K562 (cell line): ENCODE data around the gene VEGFA. TPM values are rescaled to one million over a fixed set of nuclear protein-coding genes. Genes with fewer than 3 reads are reported as not detected.
A peak's percentile ranks its signal among the peaks of the same experiment; 100 is the strongest.

Source experiments
- BMI1 ChIP-seq: fragments of 150-350 bp; IDR thresholded peaks from 2 replicates; pipeline ENCODE4 v1.6.1; 2014; ENCODE audit warnings: low read length
- CBFA2T3 ChIP-seq: fragments of 450-650 bp; IDR thresholded peaks from 2 replicates; pipeline ENCODE4 v1.6.1; 2017
- ELK1 ChIP-seq: sonication (generic); formaldehyde crosslinking; IDR thresholded peaks from 2 replicates; pipeline ENCODE4 v1.8.1; 2022; ENCODE audit warnings: missing genetic modification reagents
- ETV6 ChIP-seq, 3 experiments: fragments of 150-350 bp in 1 of 3; sonication (generic) in 1 of 3; formaldehyde crosslinking in 1 of 3; IDR thresholded peaks; 2 replicates each; pipeline versions ENCODE4 v1.6.1 to v1.8.0; 2014 to 2022; ENCODE audit warnings: borderline replicate concordance in 2 of 3, low read depth in 2 of 3, antibody characterized with exemption in 1 of 3, low read length in 1 of 3, mild to moderate bottlenecking in 1 of 3, missing genetic modification reagents in 1 of 3
- FOXK2 ChIP-seq, 2 experiments: fragments of 450-650 bp; IDR thresholded peaks in 1 of 2; conservative IDR thresholded peaks in 1 of 2; 2 replicates each; pipeline ENCODE4 v1.6.1; 2016; ENCODE audit warnings: low read depth in 2 of 2, mild to moderate bottlenecking in 1 of 2
- KLF6 ChIP-seq: fragments of 250-450 bp; sonication (Bioruptor Pico); IDR thresholded peaks from 2 replicates; pipeline ENCODE4 v1.4.0; 2020; ENCODE audit warnings: mild to moderate bottlenecking, moderate library complexity, borderline replicate concordance
- MYC ChIP-seq, 2 experiments: fragments of 250-450 bp in 1 of 2; sonication (Bioruptor Pico) in 1 of 2; IDR thresholded peaks; 2 replicates each; pipeline versions ENCODE4 v1.5.1 to v1.6.1; 2012 to 2021; ENCODE audit warnings: low read depth in 2 of 2, borderline replicate concordance in 1 of 2, improper control_type of control experiment in 1 of 2, low read length in 1 of 2, mild to moderate bottlenecking in 1 of 2, moderate library complexity in 1 of 2
- RBM39 ChIP-seq: fragments of 200-400 bp; formaldehyde crosslinking; optimal IDR thresholded peaks from 2 replicates; pipeline ENCODE3; 2018; ENCODE audit warnings: low read depth, low read length
- STAG1 ChIP-seq: sonication (generic); formaldehyde crosslinking; IDR thresholded peaks from 2 replicates; pipeline ENCODE4 v1.5.0; 2020; ENCODE audit warnings: missing genetic modification reagents, borderline replicate concordance
- YBX1 ChIP-seq: fragments of 450-650 bp; IDR thresholded peaks from 2 replicates; pipeline ENCODE4 v1.7.1; 2016; ENCODE audit warnings: mild to moderate bottlenecking
- ZFX ChIP-seq: sonication (generic); formaldehyde crosslinking; IDR thresholded peaks from 2 replicates; pipeline ENCODE4 v1.8.0; 2022; ENCODE audit warnings: mild to moderate bottlenecking, missing genetic modification reagents, moderate library complexity
- ZNF384 ChIP-seq: IDR thresholded peaks from 2 replicates; pipeline ENCODE4 v1.6.1; 2012; ENCODE audit warnings: low read depth, low read length, improper control_type of control experiment
- ZNF764 ChIP-seq: fragments of 250-450 bp; sonication (Bioruptor Pico); IDR thresholded peaks from 2 replicates; pipeline ENCODE4 v1.4.0; 2020; ENCODE audit warnings: low read depth, mild to moderate bottlenecking, moderate library complexity
- ZZZ3 ChIP-seq: fragments of 450-650 bp; IDR thresholded peaks from 2 replicates; pipeline ENCODE4 v1.6.1; 2016; ENCODE audit warnings: antibody characterized with exemption, mild to moderate bottlenecking, moderate library complexity
- polyA plus RNA-seq, 8 experiments: library from polyadenylated mRNA; depleted of rRNA in 4 of 8; stranded (reverse) in 5 of 8; unstranded in 3 of 8; fragments of >200 nt; fragmentation: Nextera tagmentation in 2 of 8; fragmentation: Illumina TruSeq in 1 of 8; extraction: Ambion mirVana in 2 of 8; extraction: Trizol in 1 of 8; gene quantifications; 2 replicates each; pipeline versions ENCODE4 v1.2.1 to v1.2.3, GENCODE V29; 2011 to 2014; ENCODE audit warnings: inconsistent platforms in 1 of 8, missing spikeins in 1 of 8
- total RNA-seq, 7 experiments: library from RNA; depleted of rRNA in 6 of 7; stranded (reverse); fragments of >200 nt in 6 of 7; fragmentation: Illumina TruSeq in 2 of 7; extraction: Trizol in 2 of 7; gene quantifications; 2 replicates each; pipeline versions ENCODE4 v1.2.1 to v1.2.3, GENCODE V29; 2011 to 2021; ENCODE audit warnings: low replicate concordance in 1 of 7
- TF ChIP-seq, protein P1 (sequence below), 3 experiments: fragments of 200-800 bp in 1 of 3; fragments of 250-450 bp in 1 of 3; fragments of 450-650 bp in 1 of 3; sonication (Bioruptor Pico) in 1 of 3; sonication (Bioruptor generic) in 1 of 3; formaldehyde crosslinking in 1 of 3; IDR thresholded peaks; 2 replicates each; pipeline versions ENCODE4 v1.6.1 to v1.8.0; 2016 to 2022; ENCODE audit warnings: mild to moderate bottlenecking in 2 of 3, missing genetic modification characterization in 2 of 3, missing compliant biosample characterization in 1 of 3, moderate library complexity in 1 of 3
- TF ChIP-seq, protein P2 (sequence below): sonication (generic); formaldehyde crosslinking; IDR thresholded peaks from 2 replicates; pipeline ENCODE4 v1.8.1; 2023; ENCODE audit warnings: missing genetic modification reagents, mild to moderate bottlenecking, borderline replicate concordance

Gene VEGFA
- total and polyA plus RNA-seq, 9 of the 15 experiments (the other 6 are each of a cell fraction or from before 2014, with no cell fraction given): 14.0 to 271 (median 124) TPM

GRCh38 chr6:43807228-43808061 is 37.4 kb downstream of the VEGFA start (continued):
- TF ChIP-seq ZFX (CRISPR knock-in tag): no peak
- no peak for TF ChIP-seq ZNF384
- no peak for TF ChIP-seq YBX1
- TF ChIP-seq ZNF764 (CRISPR knock-in tag): no peak
- no peak for TF ChIP-seq ELK1 (CRISPR knock-in tag)
- no peak for TF ChIP-seq STAG1 (CRISPR knock-in tag)
- TF ChIP-seq FOXK2 (conservative IDR thresholded peaks at IDR 0.05 in 1 of 2, IDR thresholded peaks at IDR 0.05 in 1 of 2; ENCODE audit: low read depth in 2 of 2): peak in 1 of 2 experiments; percentile 24; a peak in 1 of 4 replicates
- no peak for TF ChIP-seq RBM39
- TF ChIP-seq KLF6: no peak
- TF ChIP-seq, protein P1, sequence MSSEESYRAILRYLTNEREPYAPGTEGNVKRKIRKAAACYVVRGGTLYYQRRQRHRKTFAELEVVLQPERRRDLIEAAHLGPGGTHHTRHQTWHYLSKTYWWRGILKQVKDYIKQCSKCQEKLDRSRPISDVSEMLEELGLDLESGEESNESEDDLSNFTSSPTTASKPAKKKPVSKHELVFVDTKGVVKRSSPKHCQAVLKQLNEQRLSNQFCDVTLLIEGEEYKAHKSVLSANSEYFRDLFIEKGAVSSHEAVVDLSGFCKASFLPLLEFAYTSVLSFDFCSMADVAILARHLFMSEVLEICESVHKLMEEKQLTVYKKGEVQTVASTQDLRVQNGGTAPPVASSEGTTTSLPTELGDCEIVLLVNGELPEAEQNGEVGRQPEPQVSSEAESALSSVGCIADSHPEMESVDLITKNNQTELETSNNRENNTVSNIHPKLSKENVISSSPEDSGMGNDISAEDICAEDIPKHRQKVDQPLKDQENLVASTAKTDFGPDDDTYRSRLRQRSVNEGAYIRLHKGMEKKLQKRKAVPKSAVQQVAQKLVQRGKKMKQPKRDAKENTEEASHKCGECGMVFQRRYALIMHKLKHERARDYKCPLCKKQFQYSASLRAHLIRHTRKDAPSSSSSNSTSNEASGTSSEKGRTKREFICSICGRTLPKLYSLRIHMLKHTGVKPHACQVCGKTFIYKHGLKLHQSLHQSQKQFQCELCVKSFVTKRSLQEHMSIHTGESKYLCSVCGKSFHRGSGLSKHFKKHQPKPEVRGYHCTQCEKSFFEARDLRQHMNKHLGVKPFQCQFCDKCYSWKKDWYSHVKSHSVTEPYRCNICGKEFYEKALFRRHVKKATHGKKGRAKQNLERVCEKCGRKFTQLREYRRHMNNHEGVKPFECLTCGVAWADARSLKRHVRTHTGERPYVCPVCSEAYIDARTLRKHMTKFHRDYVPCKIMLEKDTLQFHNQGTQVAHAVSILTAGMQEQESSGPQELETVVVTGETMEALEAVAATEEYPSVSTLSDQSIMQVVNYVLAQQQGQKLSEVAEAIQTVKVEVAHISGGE (CRISPR knock-in tag; IDR thresholded peaks at IDR 0.05): peak in 1 of 3 experiments; percentile 38; a peak in 1 of 6 replicates
- no peak for TF ChIP-seq MYC (IDR thresholded peaks at IDR 0.05; ENCODE audit: low read depth, low read length)
- no peak for TF ChIP-seq MYC (CRISPR knock-in tag; IDR thresholded peaks at IDR 0.05; ENCODE audit: borderline replicate concordance, low read depth)
- peak; percentile 84 for TF ChIP-seq CBFA2T3
- no peak for TF ChIP-seq ETV6 (IDR thresholded peaks at IDR 0.05; ENCODE audit: borderline replicate concordance in 1 of 2, low read depth in 2 of 2, low read length in 1 of 2)
- no peak for TF ChIP-seq ETV6 (CRISPR knock-in tag; IDR thresholded peaks at IDR 0.05; ENCODE audit: borderline replicate concordance)
- no peak for TF ChIP-seq BMI1
- TF ChIP-seq, protein P2, sequence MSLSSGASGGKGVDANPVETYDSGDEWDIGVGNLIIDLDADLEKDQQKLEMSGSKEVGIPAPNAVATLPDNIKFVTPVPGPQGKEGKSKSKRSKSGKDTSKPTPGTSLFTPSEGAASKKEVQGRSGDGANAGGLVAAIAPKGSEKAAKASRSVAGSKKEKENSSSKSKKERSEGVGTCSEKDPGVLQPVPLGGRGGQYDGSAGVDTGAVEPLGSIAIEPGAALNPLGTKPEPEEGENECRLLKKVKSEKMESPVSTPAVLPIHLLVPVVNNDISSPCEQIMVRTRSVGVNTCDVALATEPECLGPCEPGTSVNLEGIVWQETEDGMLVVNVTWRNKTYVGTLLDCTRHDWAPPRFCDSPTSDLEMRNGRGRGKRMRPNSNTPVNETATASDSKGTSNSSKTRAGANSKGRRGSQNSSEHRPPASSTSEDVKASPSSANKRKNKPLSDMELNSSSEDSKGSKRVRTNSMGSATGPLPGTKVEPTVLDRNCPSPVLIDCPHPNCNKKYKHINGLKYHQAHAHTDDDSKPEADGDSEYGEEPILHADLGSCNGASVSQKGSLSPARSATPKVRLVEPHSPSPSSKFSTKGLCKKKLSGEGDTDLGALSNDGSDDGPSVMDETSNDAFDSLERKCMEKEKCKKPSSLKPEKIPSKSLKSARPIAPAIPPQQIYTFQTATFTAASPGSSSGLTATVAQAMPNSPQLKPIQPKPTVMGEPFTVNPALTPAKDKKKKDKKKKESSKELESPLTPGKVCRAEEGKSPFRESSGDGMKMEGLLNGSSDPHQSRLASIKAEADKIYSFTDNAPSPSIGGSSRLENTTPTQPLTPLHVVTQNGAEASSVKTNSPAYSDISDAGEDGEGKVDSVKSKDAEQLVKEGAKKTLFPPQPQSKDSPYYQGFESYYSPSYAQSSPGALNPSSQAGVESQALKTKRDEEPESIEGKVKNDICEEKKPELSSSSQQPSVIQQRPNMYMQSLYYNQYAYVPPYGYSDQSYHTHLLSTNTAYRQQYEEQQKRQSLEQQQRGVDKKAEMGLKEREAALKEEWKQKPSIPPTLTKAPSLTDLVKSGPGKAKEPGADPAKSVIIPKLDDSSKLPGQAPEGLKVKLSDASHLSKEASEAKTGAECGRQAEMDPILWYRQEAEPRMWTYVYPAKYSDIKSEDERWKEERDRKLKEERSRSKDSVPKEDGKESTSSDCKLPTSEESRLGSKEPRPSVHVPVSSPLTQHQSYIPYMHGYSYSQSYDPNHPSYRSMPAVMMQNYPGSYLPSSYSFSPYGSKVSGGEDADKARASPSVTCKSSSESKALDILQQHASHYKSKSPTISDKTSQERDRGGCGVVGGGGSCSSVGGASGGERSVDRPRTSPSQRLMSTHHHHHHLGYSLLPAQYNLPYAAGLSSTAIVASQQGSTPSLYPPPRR (CRISPR knock-in tag): peak; percentile 79; the same call in 1 of the 2 replicates
- no peak for TF ChIP-seq ZZZ3
